Measurements from ENCODE around the gene MIXL1. TPM values are rescaled to one million over a fixed set of nuclear protein-coding genes. Genes with fewer than 3 reads are reported as not detected.

MIXL1 gene
- total RNA-seq, 1 donor from 2014 or later, result not detected

DNA sequence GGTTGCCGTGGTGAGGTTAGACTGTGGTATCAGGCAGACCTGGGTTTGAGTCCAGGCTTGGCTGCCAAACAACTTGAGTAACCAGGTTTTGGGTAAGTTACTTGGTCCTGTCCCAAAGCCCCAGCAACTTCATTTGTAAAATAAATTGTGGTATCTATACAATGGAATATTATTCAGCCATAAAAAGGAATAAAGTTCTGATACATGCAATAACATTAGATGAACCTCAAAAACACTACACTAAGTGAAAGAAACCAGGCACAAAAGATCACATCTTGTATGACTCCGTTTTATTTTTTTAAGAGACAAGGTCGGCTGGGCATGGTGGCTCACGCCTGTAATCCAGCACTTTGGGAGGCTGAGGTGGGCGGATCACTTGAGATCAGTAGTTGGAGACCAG is 16.4 kb upstream of the MIXL1 start:
- no peak for DNase-seq (ENCODE audit: low spot score in 2 of 2)
- Histone ChIP-seq H3K27me3 (no peaks in the 10 kb centered on the region), H3K9me3 (no peaks in the 10 kb centered on the region), H3K27ac (no peak overlapping the region), H3K36me3 (no peaks in the 10 kb centered on the region), H3K4me3 (no peak overlapping the region), H3K4me1 (no peaks in the 10 kb centered on the region)
- TF ChIP-seq, protein P1, sequence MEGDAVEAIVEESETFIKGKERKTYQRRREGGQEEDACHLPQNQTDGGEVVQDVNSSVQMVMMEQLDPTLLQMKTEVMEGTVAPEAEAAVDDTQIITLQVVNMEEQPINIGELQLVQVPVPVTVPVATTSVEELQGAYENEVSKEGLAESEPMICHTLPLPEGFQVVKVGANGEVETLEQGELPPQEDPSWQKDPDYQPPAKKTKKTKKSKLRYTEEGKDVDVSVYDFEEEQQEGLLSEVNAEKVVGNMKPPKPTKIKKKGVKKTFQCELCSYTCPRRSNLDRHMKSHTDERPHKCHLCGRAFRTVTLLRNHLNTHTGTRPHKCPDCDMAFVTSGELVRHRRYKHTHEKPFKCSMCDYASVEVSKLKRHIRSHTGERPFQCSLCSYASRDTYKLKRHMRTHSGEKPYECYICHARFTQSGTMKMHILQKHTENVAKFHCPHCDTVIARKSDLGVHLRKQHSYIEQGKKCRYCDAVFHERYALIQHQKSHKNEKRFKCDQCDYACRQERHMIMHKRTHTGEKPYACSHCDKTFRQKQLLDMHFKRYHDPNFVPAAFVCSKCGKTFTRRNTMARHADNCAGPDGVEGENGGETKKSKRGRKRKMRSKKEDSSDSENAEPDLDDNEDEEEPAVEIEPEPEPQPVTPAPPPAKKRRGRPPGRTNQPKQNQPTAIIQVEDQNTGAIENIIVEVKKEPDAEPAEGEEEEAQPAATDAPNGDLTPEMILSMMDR (IDR thresholded peaks at IDR 0.05), result no peak
- intact Hi-C loops (cut with DNase I), result no loop called here

DNA sequence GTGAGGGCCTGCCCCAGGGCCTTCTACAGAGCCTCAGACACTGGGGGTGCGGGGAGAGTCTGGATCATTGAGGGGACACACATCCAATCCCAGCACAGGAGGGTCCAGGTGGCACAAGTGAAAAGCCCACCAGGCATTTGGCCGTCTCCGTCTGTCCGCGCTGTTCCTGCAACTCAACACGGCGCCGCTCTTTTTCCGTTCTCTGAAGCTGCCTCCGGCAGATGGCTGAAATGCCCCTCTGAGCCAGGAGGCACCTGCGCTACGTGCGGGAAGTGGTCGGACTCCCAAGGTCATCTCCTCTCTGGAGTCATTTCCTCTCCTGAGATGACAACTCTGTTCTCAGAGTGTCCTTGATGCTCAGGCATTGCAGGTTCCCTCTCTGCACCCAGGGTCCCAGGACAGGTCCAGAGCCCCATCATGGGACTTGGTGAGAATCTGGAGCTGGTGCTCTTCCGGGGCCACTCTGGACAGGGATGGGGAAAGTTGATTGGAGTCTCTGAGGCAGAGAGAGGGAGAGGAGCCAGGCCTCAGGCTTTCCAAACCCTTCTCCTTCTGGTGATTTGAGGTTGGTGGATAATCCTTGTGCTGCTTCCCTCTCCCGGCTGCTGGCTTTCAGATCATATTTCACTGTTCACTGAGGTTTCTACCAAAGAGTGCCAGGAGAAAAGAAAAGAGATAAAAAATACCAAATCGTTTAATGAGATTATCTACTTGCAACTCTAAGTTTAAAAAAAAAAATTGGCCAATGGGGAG is 14.0 kb upstream of the MIXL1 start:
- TF ChIP-seq, protein P1 (IDR thresholded peaks at IDR 0.05), result no peak
- Histone ChIP-seq H3K4me1 (no peaks in the 10 kb centered on the region), H3K27ac (no peak overlapping the region), H3K27me3 (no peaks in the 10 kb centered on the region), H3K36me3 (no peaks in the 10 kb centered on the region), H3K4me3 (no peak overlapping the region), H3K9me3 (no peaks in the 10 kb centered on the region)
- no peak for DNase-seq (ENCODE audit: low spot score in 2 of 2)
- intact Hi-C loops (cut with DNase I), result no loop called here

- no peaks in the 10 kb centered on the region for H3K27me3 ChIP-seq
- no peaks in the 10 kb centered on the region for H3K9me3 ChIP-seq
- H3K36me3 ChIP-seq, result no peaks in the 10 kb centered on the region
- intact Hi-C loops (cut with DNase I), result no loop called here
- no peaks in the 10 kb centered on the region for H3K4me1 ChIP-seq
- no peak overlapping the region for H3K4me3 ChIP-seq
- H3K27ac ChIP-seq, result no peak overlapping the region
- no peak for DNase-seq (ENCODE audit: low spot score in 2 of 2)
- TF ChIP-seq, protein P1 (IDR thresholded peaks at IDR 0.05), result no peak
Observed at GRCh38 chr1:226210571-226211176, 12.8 kb upstream of the MIXL1 start.

DNA sequence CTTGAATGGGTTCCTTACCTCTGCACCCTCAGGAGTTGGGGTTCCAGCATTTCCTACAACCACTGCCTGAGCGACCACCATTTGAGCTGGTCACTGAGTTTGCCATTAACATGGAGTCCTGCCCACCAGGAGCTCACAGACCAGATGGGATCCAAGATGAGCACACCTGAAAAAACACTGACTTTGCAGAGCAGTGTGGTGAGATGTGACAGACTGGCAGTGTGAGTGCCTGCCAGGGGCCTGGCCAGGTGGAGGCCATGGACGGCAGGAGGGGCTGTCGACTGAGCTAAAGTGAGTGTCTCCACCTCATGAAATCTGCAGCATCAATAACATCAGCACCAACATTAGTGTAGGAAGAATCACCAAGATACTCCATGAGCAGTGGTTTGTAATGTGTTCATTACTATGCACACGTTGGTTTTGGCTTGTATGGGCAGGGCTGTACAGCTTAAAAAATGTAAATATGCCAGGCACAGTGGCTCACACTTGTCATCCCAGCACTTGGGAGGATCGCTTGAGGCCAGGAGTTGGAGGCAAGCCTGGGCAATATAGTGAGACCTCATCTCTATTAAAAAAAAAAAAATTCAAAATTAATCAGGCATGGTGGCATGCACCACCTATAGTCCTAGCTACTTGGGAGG is 12.2 kb upstream of the MIXL1 start:
- Histone ChIP-seq H3K27me3 (no peaks in the 10 kb centered on the region), H3K27ac (no peak overlapping the region), H3K9me3 (no peaks in the 10 kb centered on the region), H3K4me3 (no peak overlapping the region), H3K4me1 (no peaks in the 10 kb centered on the region), H3K36me3 (no peaks in the 10 kb centered on the region)
- TF ChIP-seq, protein P1 (IDR thresholded peaks at IDR 0.05), result no peak
- intact Hi-C loops (cut with DNase I), result no loop called here
- DNase-seq (ENCODE audit: low spot score in 2 of 2), result no peak

DNA sequence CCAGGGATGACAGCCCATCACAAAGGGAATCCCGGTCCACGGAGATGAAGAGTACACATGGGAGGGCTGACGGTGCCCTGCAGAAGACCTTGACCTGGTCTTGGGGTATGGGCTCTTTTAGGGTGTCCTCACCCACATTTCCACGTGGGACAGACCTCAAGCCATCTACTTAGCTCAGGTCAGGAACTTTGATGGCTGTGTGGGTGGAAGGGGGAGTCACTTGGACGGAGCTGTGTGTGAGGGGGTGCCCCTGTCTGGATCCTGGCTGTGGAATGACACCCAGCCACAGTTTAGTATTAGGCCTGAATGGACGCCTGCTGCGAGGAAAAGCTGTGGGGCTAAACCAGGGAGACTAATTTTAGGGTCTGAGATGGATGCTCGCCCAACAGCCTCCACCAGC is 10.9 kb upstream of the MIXL1 start:
- H3K9me3 ChIP-seq, result no peaks in the 10 kb centered on the region
- TF ChIP-seq, protein P1 (IDR thresholded peaks at IDR 0.05), result no peak
- no peaks in the 10 kb centered on the region for H3K27me3 ChIP-seq
- H3K4me3 ChIP-seq, result no peak overlapping the region
- H3K4me1 ChIP-seq, result no peaks in the 10 kb centered on the region
- no peak for DNase-seq (ENCODE audit: low spot score in 2 of 2)
- intact Hi-C loops (cut with DNase I), result no loop called here
- H3K36me3 ChIP-seq, result no peaks in the 10 kb centered on the region
- no peak overlapping the region for H3K27ac ChIP-seq
